GM19438 (cell line): ENCODE data around the gene LTBP2.

Experiments used
- ATAC-seq: cut with Tn5 transposase; IDR thresholded peaks from one replicate; pipeline ENCODE4 v1.9.1; 2021; ENCODE audit warnings: low read depth; ENCODE audit not compliant: unreplicated experiment

Gene LTBP2

GRCh38 chr14:74614508-74615495 lies 2.8 kb upstream of the LTBP2 start:
- ATAC-seq: no peak

DNA sequence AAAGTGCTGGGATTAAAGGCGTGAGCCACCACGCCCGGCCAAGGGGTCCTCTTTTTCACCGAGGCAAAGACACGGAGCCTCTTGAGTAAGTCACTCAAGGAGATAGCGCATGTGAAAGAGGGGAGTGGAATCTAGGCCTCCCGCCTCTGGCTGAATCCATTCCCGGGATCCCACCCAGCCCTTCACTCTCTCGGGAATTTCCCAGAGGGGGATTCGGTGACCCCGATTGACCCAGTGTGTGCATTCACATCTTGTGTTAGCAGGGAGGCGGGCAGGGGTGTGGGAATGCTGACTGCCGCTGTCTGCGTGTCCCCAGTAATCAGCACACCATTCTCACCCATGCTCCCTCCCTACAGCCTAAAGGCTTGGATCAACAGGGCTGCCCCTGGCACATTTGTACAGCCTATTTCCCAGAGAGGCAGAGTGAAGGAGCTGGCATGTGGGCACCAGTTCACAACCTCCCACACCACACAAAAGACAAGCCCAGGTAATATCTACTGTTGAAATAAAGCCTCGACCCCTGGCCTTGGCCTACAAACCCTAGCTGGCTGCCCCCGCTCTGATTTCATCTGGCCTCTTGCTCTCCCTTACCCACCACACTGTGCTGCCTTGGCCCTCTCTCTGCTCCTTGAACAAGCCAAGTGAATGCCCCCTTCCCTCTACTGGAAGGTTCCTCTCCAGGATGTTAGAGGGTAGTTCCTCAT lies 1.3 kb upstream of the LTBP2 start:
- no peak for ATAC-seq

DNA sequence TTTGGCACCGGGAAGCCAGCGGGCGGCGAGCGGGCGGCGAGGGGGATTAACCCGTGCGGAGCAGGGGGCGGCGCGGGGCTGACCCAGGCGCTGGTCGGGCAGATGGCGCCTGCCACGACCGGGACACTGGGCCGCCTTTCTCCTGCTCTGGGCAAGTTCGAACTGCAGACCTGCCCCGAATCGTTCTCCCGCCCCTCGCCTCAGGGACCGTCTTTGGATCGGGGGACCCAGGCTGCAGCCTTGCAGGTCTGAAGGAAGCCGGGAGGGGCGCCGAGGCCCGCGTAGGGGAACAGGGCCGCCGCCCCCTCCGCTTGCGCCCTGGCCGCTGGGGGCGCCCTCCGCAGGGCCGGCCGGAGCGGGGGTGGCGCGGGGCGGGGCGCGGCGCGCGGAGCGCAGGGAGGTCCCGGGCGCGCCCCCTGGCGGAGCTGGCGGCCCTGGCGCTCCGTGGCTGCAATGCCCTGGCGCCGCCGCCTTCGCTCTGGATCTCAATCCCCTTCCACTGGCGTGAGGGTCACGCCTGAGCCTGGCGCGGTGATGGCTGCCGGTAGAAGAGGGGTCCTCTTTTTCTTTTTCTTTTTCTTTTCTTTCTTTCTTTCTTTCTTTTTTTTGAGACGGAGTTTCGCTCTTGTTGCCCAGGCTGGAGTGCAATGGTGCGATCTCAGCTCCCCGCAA lies 449 bp upstream of the LTBP2 start:
- ATAC-seq: no peak

GRCh38 chr14:74610866-74611649 lies 979 bp downstream of the LTBP2 start:
- ATAC-seq: no peak

DNA sequence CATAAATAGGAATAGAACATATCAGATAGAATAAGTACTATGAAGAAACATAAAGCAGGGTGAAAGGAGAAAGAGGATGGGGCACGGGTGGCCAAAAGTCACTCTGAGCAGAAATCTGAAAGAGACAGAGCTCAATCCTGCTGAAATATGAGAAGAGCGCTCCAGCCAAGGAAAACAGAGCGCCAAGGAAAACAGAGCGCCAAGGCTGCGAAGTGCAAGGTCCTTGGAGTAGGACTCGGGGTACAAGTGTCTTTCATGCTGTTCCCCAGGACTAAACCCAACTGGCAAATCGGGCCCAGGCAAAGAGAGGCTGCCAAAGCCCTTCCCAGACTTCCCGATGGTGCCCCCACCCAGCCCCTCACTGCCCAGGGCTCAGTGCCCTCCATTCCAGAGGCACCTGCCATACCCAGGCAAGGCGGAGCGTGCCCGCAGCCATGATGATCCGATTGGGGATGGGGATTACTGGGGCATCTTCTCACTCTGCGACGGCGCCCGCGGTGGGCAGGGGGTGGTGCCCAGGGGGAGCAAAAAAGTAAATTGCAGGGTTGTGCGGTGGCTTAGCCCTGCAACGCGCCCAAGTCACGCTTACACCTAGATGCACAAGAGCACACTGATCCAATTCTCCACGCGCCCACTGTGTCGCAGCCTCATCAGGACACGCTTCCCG lies 1.7 kb downstream of the LTBP2 start:
- ATAC-seq: no peak

- no peak for ATAC-seq
Measured at GRCh38 chr14:74609721-74610120, 2.3 kb downstream of the LTBP2 start.

- ATAC-seq: no peak
Measured at GRCh38 chr14:74608959-74609611, 3.0 kb downstream of the LTBP2 start.

DNA sequence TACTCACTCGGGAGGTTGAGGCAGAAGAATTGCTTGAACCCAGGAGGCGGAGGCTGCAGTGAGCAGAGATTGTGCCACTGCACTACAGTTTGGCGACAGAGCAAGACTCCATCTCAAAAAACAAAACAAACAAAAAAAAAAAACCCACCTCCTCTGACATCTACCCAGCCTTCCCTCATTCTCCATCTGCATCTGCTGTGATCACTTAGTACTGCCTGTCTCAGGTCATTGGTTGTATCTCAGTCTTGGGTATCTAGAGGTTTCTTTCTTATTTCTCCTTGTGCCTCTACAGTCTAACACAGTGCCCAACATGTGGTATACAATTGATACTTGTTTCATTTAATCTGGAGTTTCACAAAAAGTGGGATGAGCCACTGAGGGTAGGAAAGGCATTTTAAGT lies 5.3 kb downstream of the LTBP2 start:
- ATAC-seq: no peak

GRCh38 chr14:74605531-74606223 lies 6.4 kb downstream of the LTBP2 start:
- no peak for ATAC-seq

- ATAC-seq: no peak
Measured at GRCh38 chr14:74604911-74605310, 7.1 kb downstream of the LTBP2 start.

GRCh38 chr14:74604157-74604556 lies 7.9 kb downstream of the LTBP2 start:
- no peak for ATAC-seq

GRCh38 chr14:74601982-74602381 lies 10.1 kb downstream of the LTBP2 start:
- ATAC-seq: no peak

DNA sequence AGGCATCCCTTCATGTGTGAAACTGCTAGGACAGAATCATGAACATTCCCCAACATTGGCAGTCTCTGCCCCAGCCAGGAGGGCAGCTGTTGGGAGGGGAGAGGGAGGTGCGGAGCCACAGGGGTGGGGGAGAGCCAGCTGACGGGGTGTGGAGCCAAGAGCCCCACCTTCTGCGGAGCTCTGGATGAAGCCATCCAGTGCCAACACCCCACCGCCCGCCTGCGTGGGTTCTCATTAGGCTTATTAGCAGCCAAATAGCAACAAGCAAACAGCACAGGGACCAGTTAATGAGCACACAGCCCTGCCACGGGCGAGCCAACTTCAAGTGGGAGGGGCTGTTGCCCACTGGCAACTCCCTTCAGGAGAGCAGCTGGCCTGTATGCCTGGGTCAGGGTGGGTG lies 12.1 kb downstream of the LTBP2 start:
- ATAC-seq: no peak

DNA sequence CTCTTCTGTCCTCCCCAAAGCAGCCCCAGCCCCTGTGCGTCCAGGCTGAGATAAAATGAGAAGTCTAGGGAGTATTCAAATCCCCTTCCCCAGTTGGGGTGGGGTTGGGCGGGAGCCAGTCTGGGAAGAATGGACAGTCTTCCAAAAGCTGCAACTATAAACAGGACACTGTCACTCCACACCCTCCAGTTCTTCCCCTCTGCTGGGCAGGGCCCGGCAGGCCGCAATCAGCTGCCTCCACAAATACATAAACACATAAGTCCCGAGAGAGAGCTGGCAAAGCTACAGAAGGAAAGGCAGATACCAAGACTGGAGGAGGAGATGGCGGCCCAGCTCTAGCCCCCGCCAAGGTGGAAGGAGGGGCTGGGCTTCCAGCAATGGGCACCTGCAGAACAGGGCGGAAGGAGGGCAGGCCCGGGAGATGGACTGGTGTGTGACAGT lies 12.7 kb downstream of the LTBP2 start:
- ATAC-seq: no peak

- ATAC-seq: no peak
Measured at GRCh38 chr14:74596741-74597450, 15.1 kb downstream of the LTBP2 start.

DNA sequence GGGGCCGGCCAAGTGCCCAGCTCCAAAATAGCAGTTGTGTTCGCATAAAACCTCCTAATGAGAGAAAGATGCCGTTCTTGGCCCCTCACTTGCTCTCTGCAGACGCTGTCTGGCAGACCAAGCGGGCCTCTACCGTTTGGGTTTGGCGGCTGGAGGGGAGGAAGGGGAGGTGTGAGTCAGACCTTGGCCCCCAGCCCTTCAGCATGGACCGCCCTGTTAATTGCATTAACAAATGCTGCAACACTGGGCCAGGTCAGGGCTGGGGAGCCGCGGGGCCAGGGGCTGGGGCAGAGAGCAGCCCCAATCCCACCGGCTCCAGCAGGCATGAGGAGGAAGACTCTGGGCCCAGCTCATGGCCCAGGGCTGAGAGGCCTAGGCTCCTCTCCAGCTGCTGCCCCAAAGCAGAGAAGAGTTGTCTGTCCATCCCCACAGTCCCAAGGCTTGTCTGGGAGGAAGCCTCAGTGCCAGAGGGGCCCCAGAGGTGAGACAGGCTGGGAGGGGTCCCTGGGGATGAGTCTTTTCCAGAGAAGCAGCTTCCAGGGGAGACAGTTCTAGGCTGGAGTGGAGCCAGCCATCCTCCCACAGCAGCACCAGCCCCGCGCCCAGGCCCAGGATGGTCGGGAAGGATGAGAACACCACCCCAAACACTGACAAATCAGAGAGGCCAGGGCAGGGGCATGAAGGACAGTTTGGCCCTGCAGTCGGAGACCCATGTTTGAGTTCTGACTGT lies 16.9 kb downstream of the LTBP2 start:
- no peak for ATAC-seq

DNA sequence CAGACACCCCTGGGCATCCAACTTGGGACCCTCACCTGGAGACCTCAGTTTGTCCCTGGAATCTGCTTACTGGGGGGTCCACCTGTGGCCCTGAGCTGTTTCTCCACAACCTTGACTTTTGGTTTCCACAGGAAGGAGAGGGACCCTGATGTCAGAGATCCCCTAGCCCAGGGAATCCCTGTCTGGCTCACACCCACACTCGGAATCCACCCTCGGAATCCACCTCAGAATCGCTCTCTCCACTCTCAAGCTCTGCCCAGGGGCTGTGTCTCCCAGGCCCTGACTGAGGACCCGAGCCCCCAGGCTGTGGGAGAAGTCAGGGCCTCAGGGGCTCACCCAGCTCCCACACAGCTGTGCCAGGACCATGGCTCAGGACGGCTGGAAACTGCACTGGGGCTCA lies 17.4 kb downstream of the LTBP2 start:
- ATAC-seq: no peak
